Kidney (tissue), 14 donors: ENCODE results near the gene SOAT2. TPM values are rescaled to one million over a fixed set of nuclear protein-coding genes. Genes with fewer than 3 reads are reported as not detected.

ENCODE experiments used
- DNase-seq, 5 donors: peaks; one replicate each; pipeline ENCODE4 v3.0.0-alpha.2; 2013 to 2020
- FAIRE-seq: peaks from 2 replicates; lab custom pipeline; 2012; peaks lifted over from hg19 to GRCh38; lab: Jason Lieb, UNC
- H3K27ac ChIP-seq, 2 donors: one replicate each; pipeline ENCODE4 v1.7.0; 2013; ENCODE audit warnings: low read depth in 2 of 2, low read length in 2 of 2, inconsistent platforms in 1 of 2
- H3K27me3 ChIP-seq: one replicate; pipeline ENCODE4 v1.7.1; 2013; ENCODE audit warnings: low read length, inconsistent platforms; ENCODE audit not compliant: control insufficient read depth, insufficient read depth
- H3K36me3 ChIP-seq, 3 donors: one replicate each; pipeline versions ENCODE4 v1.7.0 to v1.7.1; 2013; ENCODE audit warnings: low read length in 3 of 3, control low read depth in 1 of 3, inconsistent platforms in 1 of 3; ENCODE audit not compliant: insufficient read depth in 3 of 3, control insufficient read depth in 2 of 3
- H3K4me1 ChIP-seq, 3 donors: one replicate each; pipeline versions ENCODE4 v1.7.0 to v1.7.1; 2013; ENCODE audit warnings: low read length in 3 of 3, inconsistent platforms in 1 of 3, low read depth in 1 of 3; ENCODE audit not compliant: control insufficient read depth in 2 of 3, insufficient read depth in 2 of 3
- H3K4me3 ChIP-seq, 3 donors: one replicate each; pipeline versions ENCODE4 v1.7.0 to v1.8.1; 2013; ENCODE audit warnings: low read length in 3 of 3, control low read depth in 1 of 3, inconsistent platforms in 1 of 3
- H3K9ac ChIP-seq, 3 donors: one replicate each; pipeline versions ENCODE4 v1.7.0 to v1.7.1; 2013; ENCODE audit warnings: low read length in 3 of 3, control low read depth in 1 of 3, inconsistent platforms in 1 of 3
- H3K9me3 ChIP-seq, 3 donors: one replicate each; pipeline versions ENCODE4 v1.7.0 to v1.7.1; 2013; ENCODE audit warnings: low read length in 3 of 3, control low read depth in 1 of 3, inconsistent platforms in 1 of 3; ENCODE audit not compliant: control insufficient read depth in 2 of 3, insufficient read depth in 1 of 3
- intact Hi-C: fragments of 100-400 bp; cut with DNase I; formaldehyde crosslinking; loops from one replicate; pipeline ENCODE4 v1.11.1; 2022
- polyA plus RNA-seq: library from polyadenylated mRNA; stranded (reverse); fragments of 350-450 nt; fragmentation: Illumina TruSeq; extraction: RNeasy Lipid Tissue Mini Kit (QIAGEN cat#74804); gene quantifications from one replicate; pipeline ENCODE4 v1.2.3, GENCODE V29; 2014; ENCODE audit warnings: low read depth, low replicate concordance; ENCODE audit not compliant: insufficient read depth
- total RNA-seq: library from RNA; stranded (reverse); fragmentation: NEBNext Ultra II Directional; extraction: Animal tissue kit (Norgen Biotek cat#: 25700); gene quantifications from one replicate; pipeline ENCODE4 v1.2.1, GENCODE V29; 2021
- TF ChIP-seq, protein P1 (sequence below): IDR thresholded peaks from 3 replicates; pipeline ENCODE4 v1.5.1; 2012; ENCODE audit warnings: mild to moderate bottlenecking, moderate library complexity, borderline replicate concordance; ENCODE audit not compliant: insufficient read depth; ENCODE audit errors: extremely low read depth
- donor health status: control.
- donor health status: control.
- donor health status: control.
- donor health status: control.
- donor health status: control.
- donor health status: DM: yes; HTN: yes; CAD: no.
- donor health status: Normal renal cell carcinoma (clear cell type).

SOAT2 gene
- total and polyA plus RNA-seq, 2 donors from 2014 or later: 0.19 to 0.26 TPM

GRCh38 chr12:53065470-53065869 is 37.8 kb upstream of the SOAT2 start:
- H3K36me3 ChIP-seq: peaks cover 0 to 31% (median 12%) of the 10 kb centered on the region in 3 donors
- H3K27me3 ChIP-seq: no peaks in the 10 kb centered on the region
- H3K4me1 ChIP-seq: peaks cover 0 to 42% (median 9%) of the 10 kb centered on the region in 3 donors
- H3K9me3 ChIP-seq: no peaks in the 10 kb centered on the region
- TF ChIP-seq, protein P1, sequence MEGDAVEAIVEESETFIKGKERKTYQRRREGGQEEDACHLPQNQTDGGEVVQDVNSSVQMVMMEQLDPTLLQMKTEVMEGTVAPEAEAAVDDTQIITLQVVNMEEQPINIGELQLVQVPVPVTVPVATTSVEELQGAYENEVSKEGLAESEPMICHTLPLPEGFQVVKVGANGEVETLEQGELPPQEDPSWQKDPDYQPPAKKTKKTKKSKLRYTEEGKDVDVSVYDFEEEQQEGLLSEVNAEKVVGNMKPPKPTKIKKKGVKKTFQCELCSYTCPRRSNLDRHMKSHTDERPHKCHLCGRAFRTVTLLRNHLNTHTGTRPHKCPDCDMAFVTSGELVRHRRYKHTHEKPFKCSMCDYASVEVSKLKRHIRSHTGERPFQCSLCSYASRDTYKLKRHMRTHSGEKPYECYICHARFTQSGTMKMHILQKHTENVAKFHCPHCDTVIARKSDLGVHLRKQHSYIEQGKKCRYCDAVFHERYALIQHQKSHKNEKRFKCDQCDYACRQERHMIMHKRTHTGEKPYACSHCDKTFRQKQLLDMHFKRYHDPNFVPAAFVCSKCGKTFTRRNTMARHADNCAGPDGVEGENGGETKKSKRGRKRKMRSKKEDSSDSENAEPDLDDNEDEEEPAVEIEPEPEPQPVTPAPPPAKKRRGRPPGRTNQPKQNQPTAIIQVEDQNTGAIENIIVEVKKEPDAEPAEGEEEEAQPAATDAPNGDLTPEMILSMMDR: no peak
- no peak overlapping the region for H3K4me3 ChIP-seq
- DNase-seq (peak in 2 of 5 donors; percentile 54 to 74), FAIRE-seq (no peak)
- H3K9ac ChIP-seq: peak overlapping the region in 1 of 3 donors; percentile 2
- intact Hi-C loops: loop anchor here (10.0 kb wide), 1 partner anchor 129 kb away; no protein-coding TSS in a partner anchor
- H3K27ac ChIP-seq: peak overlapping the region; percentile 48 to 51

- TF ChIP-seq, protein P1: peak; percentile 90
- FAIRE-seq (no peak), DNase-seq (peak; percentile 80 to 92 (median 86))
- H3K4me1 ChIP-seq: peaks cover 0 to 37% (median 5%) of the 10 kb centered on the region in 3 donors
- no peaks in the 10 kb centered on the region for H3K9me3 ChIP-seq
- no peak overlapping the region for H3K4me3 ChIP-seq
- peak overlapping the region in 1 of 3 donors; percentile 2 for H3K9ac ChIP-seq
- intact Hi-C loops: loop anchor here (10.0 kb wide), 1 partner anchor 129 kb away; no protein-coding TSS in a partner anchor
- peak overlapping the region; percentile 48 to 51 for H3K27ac ChIP-seq
- no peaks in the 10 kb centered on the region for H3K27me3 ChIP-seq
- H3K36me3 ChIP-seq: peaks cover 0 to 28% (median 12%) of the 10 kb centered on the region in 3 donors
Observed at GRCh38 chr12:53065975-53066931, 37.0 kb upstream of the SOAT2 start.

GRCh38 chr12:53067074-53067992 is 36.0 kb upstream of the SOAT2 start:
- TF ChIP-seq, protein P1: no peak
- peak overlapping the region in 1 of 2 donors; percentile 24 for H3K27ac ChIP-seq
- H3K27me3 ChIP-seq: no peaks in the 10 kb centered on the region
- H3K36me3 ChIP-seq: peaks cover 0 to 19% (median 12%) of the 10 kb centered on the region in 3 donors
- intact Hi-C loops: loop anchor here (10.0 kb wide), 1 partner anchor 127 kb away; no protein-coding TSS in a partner anchor
- no peak overlapping the region for H3K9ac ChIP-seq
- peaks cover 0 to 31% (median 0%) of the 10 kb centered on the region in 3 donors for H3K4me1 ChIP-seq
- DNase-seq: peak in 1 of 5 donors; percentile 59
- H3K9me3 ChIP-seq: no peaks in the 10 kb centered on the region
- FAIRE-seq: no peak
- no peak overlapping the region for H3K4me3 ChIP-seq
